Measurements from ENCODE around the gene MBD3L2B.

MBD3L2B gene

GRCh38 chr19:6969490-6969889, 51.7 kb downstream of the MBD3L2B start:
- ChIA-PET CTCF (no interaction called here), POLR2A (no interaction called here)
- no peak overlapping the region for H3K4me3 ChIP-seq (ENCODE audit: low read depth, low read length)
- no peaks in the 10 kb centered on the region for H3K4me1 ChIP-seq (ENCODE audit: control insufficient read depth, insufficient read depth, low read length)
- TF ChIP-seq ZNF777 (tag by site-specific recombination; IDR thresholded peaks at IDR 0.05; ENCODE audit: borderline replicate concordance) (no peak), PATZ1 (tag by site-specific recombination; IDR thresholded peaks at IDR 0.05) (no peak), ZNF311 (tag by site-specific recombination; IDR thresholded peaks at IDR 0.05; ENCODE audit: borderline replicate concordance) (no peak), ZNF146 (tag by site-specific recombination; IDR thresholded peaks at IDR 0.05) (no peak)
- H3K36me3 ChIP-seq (ENCODE audit: control insufficient read depth in 2 of 2, insufficient read depth in 1 of 2, low read length in 2 of 2): no peaks in the 10 kb centered on the region
- H3K9me3 ChIP-seq (ENCODE audit: control insufficient read depth, insufficient read depth, low read depth, low read length): no peaks in the 10 kb centered on the region
- no peak overlapping the region for H3K27ac ChIP-seq (ENCODE audit: extremely low read depth, low read depth, low read length)

Data from HEK293 (cell line).